Amygdala (tissue), 56 donors: ENCODE results near the gene CYP4F2.

Source experiments
- DNase-seq, 56 donors: peaks; one replicate each; lab custom pipeline; 2025; lab: John Stamatoyannopoulos, UW

Gene CYP4F2

GRCh38 chr19:15828121-15828610, 69.7 kb downstream of the CYP4F2 start:
- no peak for DNase-seq
